IPS DF 4.7 (cell line): ENCODE results near the gene AKAP8.
"Not testable (repeated sequence)": the region's sequence is repeated elsewhere in the genome, so short reads cannot be mapped to it uniquely, and the experiment has no call there.

ENCODE experiments used
- DNase-seq: peaks from one replicate; pipeline ENCODE4 v3.0.0-alpha.2; 2013; ENCODE audit warnings: low spot score; ENCODE audit errors: extremely low read depth

Gene AKAP8

GRCh38 chr19:15374105-15374651 is 5.4 kb downstream of the AKAP8 start:
- no peak for DNase-seq

GRCh38 chr19:15373644-15374043 is 5.9 kb downstream of the AKAP8 start:
- no peak for DNase-seq

- no peak for DNase-seq
Observed at GRCh38 chr19:15372891-15373301, 6.7 kb downstream of the AKAP8 start.

- no peak for DNase-seq
Observed at GRCh38 chr19:15372470-15372869, 7.1 kb downstream of the AKAP8 start.

GRCh38 chr19:15371786-15372380 is 7.7 kb downstream of the AKAP8 start:
- no peak for DNase-seq

GRCh38 chr19:15371119-15371518 is 8.5 kb downstream of the AKAP8 start:
- DNase-seq = no peak

- DNase-seq = no peak
Observed at GRCh38 chr19:15369594-15369891, 10.0 kb downstream of the AKAP8 start.

- DNase-seq = no peak
Observed at GRCh38 chr19:15368798-15369593, 10.6 kb downstream of the AKAP8 start.

- DNase-seq = no peak
Observed at GRCh38 chr19:15368051-15368632, 11.4 kb downstream of the AKAP8 start.

GRCh38 chr19:15367439-15367838 is 12.1 kb downstream of the AKAP8 start:
- no peak for DNase-seq

GRCh38 chr19:15365264-15365663 is 14.3 kb downstream of the AKAP8 start:
- no peak for DNase-seq

- DNase-seq = not testable (repeated sequence)
Observed at GRCh38 chr19:15363791-15364190, 15.8 kb downstream of the AKAP8 start.

GRCh38 chr19:15363048-15363447 is 16.5 kb downstream of the AKAP8 start:
- not testable (repeated sequence) for DNase-seq

- DNase-seq = not testable (repeated sequence)
Observed at GRCh38 chr19:15360015-15360414, 19.6 kb downstream of the AKAP8 start.

GRCh38 chr19:15358918-15359317 is 20.7 kb downstream of the AKAP8 start:
- DNase-seq = no peak

- DNase-seq = no peak
Observed at GRCh38 chr19:15357906-15358305, 21.7 kb downstream of the AKAP8 start.

- no peak for DNase-seq
Observed at GRCh38 chr19:15354566-15355296, 24.9 kb downstream of the AKAP8 start.

GRCh38 chr19:15353908-15354307 is 25.7 kb downstream of the AKAP8 start:
- no peak for DNase-seq

- not testable (repeated sequence) for DNase-seq
Observed at GRCh38 chr19:15352535-15352934, 27.1 kb downstream of the AKAP8 start.

GRCh38 chr19:15341328-15341727 is 38.3 kb downstream of the AKAP8 start:
- DNase-seq = not testable (repeated sequence)

- DNase-seq = no peak
Observed at GRCh38 chr19:15340086-15340485, 39.5 kb downstream of the AKAP8 start.

GRCh38 chr19:15337202-15337601 is 42.4 kb downstream of the AKAP8 start:
- DNase-seq = no peak
